ENCODE data around the gene CADM3. TPM values are rescaled to one million over a fixed set of nuclear protein-coding genes. Genes with fewer than 3 reads are reported as not detected.

Gene CADM3
- total RNA-seq (2014; rRNA removed; shearing (Covaris generic)) = not detected in 2 replicates

- DNase-seq (ENCODE audit: low spot score) = no peak
Observed at GRCh38 chr1:159171254-159171687, at the start of gene CADM3. CADM3 (plus strand) TSS chr1:159171615; CDS start chr1:159171766, 151 bp downstream.

- no peak for DNase-seq (ENCODE audit: low spot score)
Observed at GRCh38 chr1:159122005-159122621, 49.3 kb upstream of the CADM3 start.

- no peak for DNase-seq (ENCODE audit: low spot score)
Observed at GRCh38 chr1:159123587-159123986, 47.8 kb upstream of the CADM3 start.

GRCh38 chr1:159132271-159132881 lies 39.0 kb upstream of the CADM3 start:
- DNase-seq (ENCODE audit: low spot score) = peak; percentile 75

GRCh38 chr1:159140474-159140873 lies 30.9 kb upstream of the CADM3 start:
- no peak for DNase-seq (ENCODE audit: low spot score)

- DNase-seq (ENCODE audit: low spot score) = no peak
Observed at GRCh38 chr1:159141584-159142390, 29.6 kb upstream of the CADM3 start.

- no peak for DNase-seq (ENCODE audit: low spot score)
Observed at GRCh38 chr1:159142391-159142663, 29.1 kb upstream of the CADM3 start.

- DNase-seq (ENCODE audit: low spot score) = no peak
Observed at GRCh38 chr1:159142726-159143510, 28.5 kb upstream of the CADM3 start.

GRCh38 chr1:159144571-159144970 lies 26.8 kb upstream of the CADM3 start:
- DNase-seq (ENCODE audit: low spot score) = no peak

GRCh38 chr1:159146980-159147379 lies 24.4 kb upstream of the CADM3 start:
- DNase-seq (ENCODE audit: low spot score) = no peak

GRCh38 chr1:159152031-159152430 lies 19.4 kb upstream of the CADM3 start:
- DNase-seq (ENCODE audit: low spot score) = no peak

GRCh38 chr1:159161001-159161718 lies 10.3 kb upstream of the CADM3 start:
- peak; percentile 80 for DNase-seq (ENCODE audit: low spot score)

GRCh38 chr1:159161719-159162026 lies 9.7 kb upstream of the CADM3 start:
- no peak for DNase-seq (ENCODE audit: low spot score)

- DNase-seq (ENCODE audit: low spot score) = no peak
Observed at GRCh38 chr1:159162516-159163265, 8.7 kb upstream of the CADM3 start.

GRCh38 chr1:159163614-159164228 lies 7.7 kb upstream of the CADM3 start:
- no peak for DNase-seq (ENCODE audit: low spot score)

- no peak for DNase-seq (ENCODE audit: low spot score)
Observed at GRCh38 chr1:159168043-159168442, 3.4 kb upstream of the CADM3 start.

GRCh38 chr1:159170639-159171038 lies 776 bp upstream of the CADM3 start:
- DNase-seq (ENCODE audit: low spot score) = no peak

- DNase-seq (ENCODE audit: low spot score) = no peak
Observed at GRCh38 chr1:159171688-159172501, 480 bp downstream of the CADM3 start.

GRCh38 chr1:159172614-159173291 lies 1.3 kb downstream of the CADM3 start:
- no peak for DNase-seq (ENCODE audit: low spot score)

Data from HT-29 (cell line).